Mucosa of gallbladder (tissue), 1 donor: ENCODE data around the gene FYB2. TPM values are rescaled to one million over a fixed set of nuclear protein-coding genes. Genes with fewer than 3 reads are reported as not detected.

Experiments used
- DNase-seq: peaks from one replicate; pipeline ENCODE4 v3.0.0-alpha.2; 2020; ENCODE audit warnings: low spot score
- total RNA-seq: library from RNA; stranded (reverse); gene quantifications from one replicate; pipeline ENCODE4 v1.2.1, GENCODE V29; 2021
- donor health status: DM: no; HTN: no; CAD: no.

The FYB2 gene, protein sequence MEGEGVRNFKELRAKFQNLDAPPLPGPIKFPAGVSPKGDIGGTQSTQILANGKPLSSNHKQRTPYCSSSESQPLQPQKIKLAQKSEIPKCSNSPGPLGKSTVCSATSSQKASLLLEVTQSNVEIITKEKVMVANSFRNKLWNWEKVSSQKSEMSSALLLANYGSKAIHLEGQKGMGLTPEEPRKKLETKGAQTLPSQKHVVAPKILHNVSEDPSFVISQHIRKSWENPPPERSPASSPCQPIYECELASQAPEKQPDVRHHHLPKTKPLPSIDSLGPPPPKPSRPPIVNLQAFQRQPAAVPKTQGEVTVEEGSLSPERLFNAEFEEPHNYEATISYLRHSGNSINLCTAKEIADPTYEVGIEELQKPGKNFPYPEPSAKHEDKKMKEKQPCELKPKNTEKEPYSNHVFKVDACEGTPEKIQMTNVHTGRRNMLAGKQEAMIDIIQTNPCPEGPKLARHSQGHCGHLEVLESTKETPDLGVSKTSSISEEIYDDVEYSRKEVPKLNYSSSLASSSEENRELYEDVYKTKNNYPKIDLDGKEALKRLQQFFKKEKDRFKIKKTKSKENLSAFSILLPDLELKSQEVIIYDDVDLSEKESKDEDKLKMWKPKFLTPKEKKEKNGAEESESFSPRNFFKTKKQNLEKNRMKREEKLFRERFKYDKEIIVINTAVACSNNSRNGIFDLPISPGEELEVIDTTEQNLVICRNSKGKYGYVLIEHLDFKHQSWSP
- total RNA-seq, result not detected

DNA sequence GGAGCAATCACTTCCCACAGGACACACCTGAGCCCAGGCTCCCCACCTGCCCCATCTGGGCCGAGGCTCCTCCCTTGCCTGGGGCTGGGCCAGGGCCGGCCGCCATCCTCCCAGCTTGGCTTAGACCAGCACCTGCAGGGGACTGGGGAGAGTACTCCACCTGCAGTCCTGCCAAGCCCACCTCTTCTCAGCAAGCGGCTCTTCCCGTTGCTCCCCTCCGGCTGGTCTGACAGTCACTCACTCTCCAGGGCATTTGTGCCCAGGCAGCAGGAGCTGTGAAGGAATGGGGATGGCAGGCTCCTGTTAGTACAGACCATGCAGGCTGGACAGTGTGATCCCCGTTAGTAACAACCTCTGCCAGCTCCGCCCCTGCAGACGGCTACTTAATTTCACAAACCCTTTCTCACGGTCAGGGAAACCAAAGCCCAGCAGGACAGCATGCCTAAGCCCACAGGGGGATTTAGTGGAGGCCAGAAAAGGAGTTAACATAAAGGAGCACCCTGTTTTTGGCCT is at the start of gene FYB2:
Gene FYB2 (minus strand): TSS at position 18 of the 513 bp plus-strand sequence. CDS start 114 bp downstream, outside the sequence.
- DNase-seq, result no peak

DNA sequence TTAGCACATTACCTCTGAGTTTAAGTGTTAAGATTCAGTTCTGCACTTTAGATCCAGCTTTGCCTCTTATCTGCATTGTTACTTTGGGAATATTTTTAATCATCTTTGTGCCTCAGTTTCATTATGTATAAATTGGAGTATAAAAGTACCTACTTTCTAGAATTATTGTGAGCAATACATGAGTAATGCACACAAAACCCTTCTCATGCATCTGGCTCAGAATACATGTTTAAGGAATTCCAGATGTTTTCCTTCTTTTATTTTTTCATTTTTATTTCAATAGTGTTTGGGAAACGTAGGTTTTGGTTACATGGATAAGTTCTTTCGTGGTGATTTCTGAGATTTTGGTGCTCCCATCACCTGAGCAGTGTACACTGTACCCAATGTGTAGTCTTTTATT is 49.6 kb upstream of the FYB2 start:
- DNase-seq, result no peak

DNA sequence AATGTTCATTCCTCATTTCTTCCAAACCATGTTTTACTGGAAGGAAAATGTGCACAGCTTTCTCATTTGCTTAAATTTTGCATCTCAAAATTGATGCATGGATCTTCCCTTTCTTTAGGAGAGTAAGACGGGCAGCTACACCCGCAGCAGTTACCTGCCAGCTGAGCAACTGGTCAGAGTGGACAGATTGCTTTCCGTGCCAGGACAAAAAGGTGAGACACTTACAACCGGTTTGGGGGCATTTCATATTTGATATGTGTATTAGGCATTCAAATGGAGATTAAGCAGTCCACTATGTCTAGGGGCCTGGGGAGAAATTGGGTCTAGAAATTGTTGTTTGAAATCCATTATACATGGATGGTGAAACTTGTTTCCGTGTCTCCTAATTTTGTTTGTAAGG is 48.3 kb upstream of the FYB2 start:
- peak; percentile 49 for DNase-seq

DNA sequence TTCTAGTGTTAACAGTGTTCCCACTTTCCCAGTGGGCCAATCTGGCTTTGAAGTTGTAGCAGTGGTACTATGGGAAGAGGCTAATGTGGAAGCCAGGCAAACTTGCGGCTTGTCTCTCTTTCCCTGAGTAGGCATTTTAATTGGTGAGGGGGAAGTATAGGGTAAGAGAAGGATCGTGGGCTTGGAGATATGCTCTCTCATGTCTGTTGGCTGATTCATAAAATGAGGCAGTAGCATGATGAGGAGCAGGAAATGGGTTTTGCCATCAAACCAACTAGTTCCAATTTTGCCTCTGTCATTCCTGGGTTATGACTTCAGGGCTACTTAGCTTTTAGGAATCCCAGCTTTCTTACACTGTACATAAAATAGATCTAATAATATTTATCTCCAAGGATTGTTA is 47.5 kb upstream of the FYB2 start:
- no peak for DNase-seq

DNA sequence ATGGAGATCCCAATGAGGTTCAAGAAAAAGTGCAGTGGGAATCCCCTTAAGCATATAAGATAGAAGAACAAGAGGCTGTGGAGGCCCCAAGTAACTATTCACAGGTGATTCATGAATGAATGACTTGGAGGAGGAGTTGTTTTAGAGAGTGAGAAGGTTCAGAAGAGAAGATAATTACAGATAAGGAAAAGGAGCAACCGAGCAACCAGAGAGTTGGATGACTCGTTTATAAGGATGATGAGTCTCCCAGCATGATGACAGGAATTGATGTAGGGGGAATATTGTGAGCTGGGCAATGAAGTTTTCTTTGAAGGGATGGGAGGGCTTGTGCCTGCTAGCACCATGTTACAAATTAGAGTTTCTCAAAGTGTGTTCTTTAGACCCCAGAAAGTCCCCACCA is 45.2 kb upstream of the FYB2 start:
- DNase-seq, result no peak

DNA sequence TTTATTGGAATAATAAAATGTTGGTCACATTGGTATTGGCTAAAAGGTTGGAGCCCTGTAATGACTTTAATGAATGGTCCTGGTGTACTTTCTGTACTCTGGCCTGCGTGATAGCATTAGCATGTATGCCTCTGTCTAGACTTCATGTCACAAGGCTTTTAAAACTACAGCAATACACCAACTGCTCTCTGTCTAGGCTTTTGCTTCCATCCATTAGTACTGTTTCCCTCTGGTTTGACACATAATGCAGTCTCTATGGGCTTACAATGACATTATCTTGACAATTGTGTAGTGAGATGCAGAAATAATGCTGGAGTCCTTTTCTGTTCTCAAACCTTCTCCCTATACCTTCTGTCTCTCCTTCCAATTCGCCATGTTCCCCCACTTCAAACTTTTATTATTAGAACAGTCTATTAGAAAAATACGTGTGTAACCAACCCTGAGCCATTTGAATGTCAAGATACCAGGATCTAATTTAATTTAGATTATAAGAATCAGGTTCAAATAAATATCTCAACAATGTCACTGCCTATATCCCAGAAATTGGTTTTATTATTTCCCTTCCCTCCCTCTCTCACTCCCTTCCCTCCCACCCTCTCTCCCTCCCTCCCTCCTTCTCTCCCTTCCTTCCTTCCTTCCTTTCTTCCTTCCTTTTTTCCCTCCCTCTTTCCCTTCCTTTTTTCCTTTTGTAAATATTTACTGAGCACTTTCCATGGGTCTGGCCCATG is 44.2 kb upstream of the FYB2 start:
- DNase-seq, result no peak

DNA sequence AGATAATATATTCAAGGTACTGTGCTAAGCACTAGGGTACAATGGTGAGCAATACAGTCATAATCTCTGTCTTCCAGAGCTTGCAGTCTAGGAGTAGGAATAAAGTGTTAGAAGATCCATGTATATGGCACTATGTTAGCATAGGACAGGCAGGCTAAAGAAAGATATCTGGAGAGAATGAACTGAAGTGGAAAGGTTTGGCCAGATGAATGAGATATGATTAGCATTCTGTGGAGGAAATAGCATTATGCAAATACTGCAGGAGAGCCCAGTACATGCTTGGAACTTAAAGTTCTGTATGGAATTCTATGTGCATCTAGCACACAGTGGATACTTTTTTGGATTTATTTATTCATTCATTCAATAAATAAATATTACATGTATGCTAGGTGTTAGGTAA is 40.1 kb upstream of the FYB2 start:
- DNase-seq, result no peak

DNA sequence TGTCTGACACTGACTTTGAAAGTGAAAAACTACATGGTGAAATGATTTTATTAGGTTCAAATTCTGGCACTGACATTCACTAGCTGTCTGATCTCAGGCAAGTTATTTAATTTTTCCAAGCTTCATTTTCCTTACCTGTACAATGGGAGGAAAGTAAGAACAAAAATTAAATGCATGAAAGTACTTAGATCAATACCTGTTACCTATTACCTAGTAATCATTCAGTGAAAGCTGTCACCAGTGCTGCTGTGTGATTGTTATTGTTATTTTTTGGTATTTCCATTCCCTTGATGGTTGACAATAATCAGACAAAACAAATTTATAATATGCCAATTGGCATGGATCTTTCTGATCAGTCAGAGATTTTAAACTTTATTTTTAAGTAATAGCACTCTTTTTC is 37.0 kb upstream of the FYB2 start:
- no peak for DNase-seq

DNA sequence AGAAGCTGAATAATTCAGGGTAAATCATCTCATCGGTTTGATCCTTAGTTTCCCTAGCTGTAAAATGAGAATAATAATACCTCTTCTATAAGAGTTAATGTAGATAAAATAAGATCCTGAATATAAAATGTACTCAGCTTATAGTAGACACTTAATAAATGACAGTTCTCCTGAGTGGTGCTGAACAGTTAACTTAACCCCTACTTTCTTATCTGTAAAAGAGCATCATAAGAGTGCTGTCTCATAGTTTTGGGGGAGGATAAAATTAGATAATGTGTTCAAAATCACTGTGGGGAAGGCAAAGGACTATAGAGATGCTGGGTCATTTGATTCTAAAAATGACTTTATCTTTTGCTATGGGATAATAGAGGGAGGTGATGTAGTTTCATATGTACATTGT is 36.0 kb upstream of the FYB2 start:
- DNase-seq, result no peak

DNA sequence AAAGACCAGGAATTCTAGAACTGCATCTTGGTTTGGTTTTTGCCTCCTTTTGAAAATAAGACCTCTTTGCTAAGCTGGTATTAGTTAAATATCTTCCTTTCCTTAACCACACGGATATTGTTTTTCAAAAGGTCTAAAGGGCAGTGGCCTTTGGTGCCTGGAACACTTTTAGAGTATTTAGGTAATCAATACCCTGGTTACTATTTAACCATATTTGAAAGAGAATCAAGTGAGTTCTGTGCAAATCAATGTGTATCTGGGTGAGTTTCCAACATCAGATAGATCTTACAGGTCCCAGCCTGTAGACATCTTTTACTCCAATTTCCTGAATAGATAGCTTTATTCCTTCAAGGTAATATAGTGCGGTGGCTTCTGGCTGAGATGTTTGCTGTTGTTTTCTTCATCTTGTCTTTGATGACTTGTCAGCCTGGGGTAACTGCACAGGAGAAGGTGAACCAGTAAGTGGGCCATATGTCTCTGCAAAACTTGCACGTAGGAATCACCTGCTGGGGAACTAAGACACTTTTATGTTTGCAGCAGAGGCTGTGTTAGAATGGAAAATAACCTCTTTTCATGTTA is 35.4 kb upstream of the FYB2 start, which contains the start of gene C8A:
Gene C8A (plus strand): TSS at position 277 of the 579 bp plus-strand sequence. CDS start 105 bp downstream, at position 382.
- peak; percentile 61 for DNase-seq

DNA sequence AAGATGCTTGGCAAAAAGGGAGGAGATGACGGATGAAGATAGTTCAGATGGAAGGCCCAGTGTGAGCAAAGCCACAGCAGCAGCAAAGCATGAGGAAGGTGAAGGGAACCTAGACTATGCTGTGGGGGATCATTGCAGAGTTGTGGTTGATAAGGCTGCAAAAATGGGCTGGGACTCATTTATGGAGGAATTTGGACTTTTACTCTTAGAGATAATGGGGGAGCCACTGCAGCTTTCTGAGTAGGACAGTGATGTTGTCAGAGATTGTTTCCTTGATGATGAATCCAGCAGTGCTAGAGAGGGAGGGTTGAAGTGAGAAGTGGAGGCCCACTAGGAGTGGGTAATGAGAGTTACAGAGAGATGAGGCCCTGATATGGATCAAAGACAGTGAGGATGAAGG is 33.3 kb upstream of the FYB2 start:
- no peak for DNase-seq

DNA sequence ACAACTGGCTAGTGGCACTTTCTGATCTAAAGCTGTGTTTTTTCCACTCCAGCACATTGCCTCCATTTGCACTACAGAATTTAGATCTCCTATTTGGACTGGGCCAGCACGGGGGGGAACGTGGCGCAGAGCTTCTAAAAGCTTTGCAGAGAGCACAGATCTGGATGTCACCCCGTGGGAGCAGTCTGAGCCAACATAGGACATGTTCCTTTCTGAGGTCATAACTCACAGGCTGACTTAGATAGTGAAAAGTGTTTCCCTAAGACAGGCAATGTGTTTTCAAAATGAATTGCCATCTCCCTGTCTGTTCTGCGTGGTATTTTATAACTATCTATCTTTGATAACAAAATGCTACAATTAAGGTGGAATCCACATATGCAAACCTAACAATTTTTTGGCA is 31.7 kb upstream of the FYB2 start:
- no peak for DNase-seq

DNA sequence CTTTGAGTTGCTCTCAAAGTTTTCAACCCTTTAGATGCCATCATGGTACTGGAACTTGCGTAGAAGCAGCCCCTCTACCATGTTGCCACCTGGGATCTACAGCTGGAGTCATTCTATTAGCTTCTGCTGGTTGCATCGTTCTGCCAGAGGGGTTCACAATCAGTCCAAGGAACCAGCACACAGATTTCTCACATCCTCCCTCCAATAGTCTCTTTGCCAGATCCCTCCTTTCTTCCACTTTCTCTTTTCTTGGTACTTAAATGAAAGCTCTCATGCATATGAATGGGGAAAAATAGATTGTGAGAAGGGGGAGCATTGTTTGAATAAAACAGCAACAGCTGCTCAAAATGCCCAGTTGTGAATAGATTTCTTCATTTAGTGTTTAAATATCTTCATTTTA is 31.2 kb upstream of the FYB2 start:
- DNase-seq, result no peak

DNA sequence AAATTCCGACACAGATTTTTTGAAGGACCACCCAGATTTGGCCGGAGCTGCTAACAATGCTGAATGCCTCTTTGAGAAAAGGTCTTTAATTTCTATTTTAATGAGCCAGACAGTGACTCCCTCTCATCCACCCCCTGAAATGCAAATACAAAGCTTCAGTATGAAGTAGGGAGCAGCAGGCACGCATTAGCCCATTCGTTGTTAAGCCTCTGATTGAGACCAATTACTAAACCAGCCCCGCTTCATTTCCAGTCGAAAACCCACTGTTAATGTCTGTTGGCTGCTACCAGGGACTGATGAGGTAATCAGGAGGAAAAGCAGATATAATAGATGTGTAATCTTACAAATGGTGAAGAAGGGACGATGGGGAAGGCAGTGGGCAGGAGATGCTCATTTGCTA is 30.5 kb upstream of the FYB2 start:
- DNase-seq, result no peak

DNA sequence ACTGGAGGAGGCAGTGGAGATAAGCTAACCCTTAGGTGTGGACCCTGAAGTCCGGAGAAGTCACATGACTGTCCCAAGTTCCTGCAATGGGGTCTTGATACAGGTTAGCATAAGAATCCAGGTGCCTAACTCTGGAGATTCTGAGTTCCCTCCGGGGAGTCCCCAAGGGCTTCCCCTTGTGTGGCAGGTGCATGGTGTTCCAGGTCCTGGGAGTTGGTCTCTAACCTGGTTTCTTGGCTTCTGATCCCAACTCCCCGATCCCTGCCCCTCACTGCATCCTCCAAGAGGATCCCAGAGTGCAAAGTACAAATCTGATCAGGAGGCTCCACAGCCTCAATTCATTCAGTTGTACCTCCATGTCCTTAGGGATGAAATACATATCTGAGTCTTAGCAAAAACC is 26.1 kb upstream of the FYB2 start:
- no peak for DNase-seq

DNA sequence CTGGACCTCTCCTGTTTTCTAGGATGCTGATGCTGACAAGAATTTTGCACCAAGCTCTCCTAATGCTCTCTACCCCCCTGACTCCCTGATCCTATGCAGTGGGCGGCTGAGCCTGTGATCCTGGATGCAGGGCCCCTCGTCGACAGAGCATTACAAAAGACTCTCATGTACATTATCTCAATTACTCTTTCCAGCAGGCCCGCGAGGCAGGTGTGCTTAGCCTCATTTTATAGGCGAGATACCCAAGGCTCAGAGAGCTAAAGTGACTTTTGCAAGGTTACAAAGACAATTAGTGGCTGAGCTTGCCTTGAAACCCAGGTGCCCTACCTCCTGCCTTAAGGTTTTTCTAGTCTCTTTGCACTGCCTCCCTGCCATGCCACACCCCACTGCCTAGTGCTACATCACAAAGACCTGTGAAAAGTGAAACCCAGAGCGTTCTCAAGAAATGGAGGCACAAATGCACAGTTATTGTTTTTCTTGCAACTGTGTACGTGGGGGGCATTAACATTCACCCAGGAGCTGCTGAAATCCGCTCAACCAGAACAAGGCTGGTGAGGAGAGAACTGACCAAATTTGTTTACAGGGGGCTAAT is 25.4 kb upstream of the FYB2 start:
- no peak for DNase-seq

DNA sequence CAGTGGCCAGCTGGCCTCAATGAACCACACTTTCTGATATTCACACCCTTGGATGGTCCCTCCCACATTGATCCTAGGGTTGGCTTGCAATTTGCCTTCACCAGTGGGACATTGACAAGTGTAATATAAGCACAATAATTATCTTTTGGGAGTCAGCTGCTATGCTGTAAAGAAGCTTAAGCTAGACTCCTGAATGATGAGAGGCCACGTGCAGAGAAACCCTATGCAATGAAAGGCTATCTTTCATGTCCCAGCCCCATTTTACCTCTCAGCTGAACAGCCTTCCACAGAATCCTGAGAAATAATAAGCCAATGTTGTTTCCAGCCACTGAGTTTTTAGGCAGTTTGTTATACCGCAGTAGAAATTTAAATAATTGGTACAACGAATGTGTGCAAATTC is 24.3 kb upstream of the FYB2 start:
- no peak for DNase-seq

DNA sequence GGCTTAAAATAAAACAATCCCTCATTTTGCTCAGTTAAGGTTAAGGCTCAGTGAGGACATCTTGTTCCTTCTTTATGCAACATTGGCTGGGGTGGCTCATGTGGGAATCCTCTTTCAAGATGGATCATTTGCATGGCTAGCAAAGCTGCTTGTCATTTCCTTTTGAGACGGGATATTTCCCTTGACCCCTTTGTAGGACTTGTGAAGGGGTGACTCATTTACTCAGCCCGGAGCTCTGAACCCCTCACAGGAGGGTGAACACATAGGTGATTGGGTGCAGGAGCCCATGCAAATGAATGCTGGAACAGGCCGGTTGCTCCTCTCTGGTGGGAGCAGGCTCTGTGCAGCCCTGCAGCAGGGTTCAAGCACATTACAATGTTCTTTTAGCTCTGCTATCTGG is 19.6 kb upstream of the FYB2 start:
- no peak for DNase-seq

DNA sequence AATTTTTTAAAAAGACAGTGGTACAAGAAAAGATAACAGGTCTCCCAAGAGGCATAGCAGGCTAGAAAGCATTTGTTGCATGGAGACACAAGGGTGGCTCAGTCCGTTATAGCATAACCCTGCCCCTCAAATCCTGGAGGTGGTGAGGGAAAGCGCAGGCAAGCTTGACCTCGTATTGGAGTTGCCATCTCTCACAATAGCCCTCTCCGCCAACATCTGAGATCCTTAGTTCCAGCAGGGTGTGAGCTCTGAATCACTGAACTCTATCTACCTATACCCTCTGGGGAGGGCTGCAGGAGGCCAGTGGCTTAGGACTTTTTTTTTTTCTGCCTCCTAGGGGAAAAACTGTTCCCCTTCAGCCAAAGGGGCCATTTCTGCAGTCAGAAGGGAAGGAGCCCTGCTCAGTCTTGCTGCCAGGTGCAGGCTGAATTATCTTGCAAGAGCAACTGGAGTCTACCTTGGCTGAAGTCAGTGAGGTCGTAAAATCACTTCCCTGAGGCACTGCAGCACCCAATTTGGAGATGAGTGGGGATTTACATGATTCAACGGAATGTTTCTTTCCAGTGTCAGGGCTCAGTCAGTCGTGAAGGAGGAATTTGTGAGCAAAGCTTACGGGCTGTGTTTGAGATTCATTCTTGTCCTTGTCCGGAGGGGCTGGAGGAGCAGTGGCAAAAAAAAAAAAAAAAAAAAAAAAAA is 18.2 kb upstream of the FYB2 start:
- DNase-seq, result no peak

DNA sequence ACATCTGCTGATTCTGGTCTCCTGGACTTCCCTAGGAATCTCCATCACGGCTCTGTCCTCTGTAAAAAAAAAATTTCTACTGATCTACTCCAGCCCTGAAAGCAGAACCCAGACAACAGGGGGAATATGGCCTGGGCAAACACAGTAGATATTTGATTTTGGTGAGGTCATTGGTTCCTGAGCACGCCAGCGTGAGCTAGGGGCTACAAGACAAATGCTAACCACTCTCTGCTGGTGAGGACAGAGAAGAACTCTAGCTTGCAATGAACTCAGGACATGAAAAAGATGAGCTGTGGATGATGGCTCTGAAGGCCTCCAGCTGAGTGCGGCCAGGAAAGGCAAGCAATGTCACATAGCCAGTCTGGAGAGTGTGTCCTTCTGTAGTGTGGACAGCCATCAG is 17.2 kb upstream of the FYB2 start:
- no peak for DNase-seq

DNA sequence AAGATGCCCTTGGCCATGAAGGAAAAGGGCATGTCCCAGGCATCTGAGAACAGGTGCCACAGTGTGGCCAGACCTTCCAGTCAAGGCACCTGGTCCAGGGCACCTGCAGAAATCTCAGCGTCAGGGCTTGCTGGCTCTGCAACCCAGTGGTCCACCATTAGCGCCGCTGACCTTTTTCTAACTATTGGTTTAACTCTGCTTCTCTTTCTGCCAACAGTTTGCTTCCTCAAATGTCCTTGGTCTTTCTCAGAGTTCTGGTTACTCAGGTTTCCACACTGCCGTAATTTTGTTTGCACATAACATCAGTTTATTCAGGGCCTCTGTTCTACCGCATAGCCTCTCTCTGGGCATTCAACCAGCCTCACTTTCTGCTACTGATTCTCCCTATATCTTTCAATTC is 16.5 kb upstream of the FYB2 start:
- DNase-seq, result no peak
